Lung (tissue), 12 donors: ENCODE data around the gene CYP3A5. TPM values are rescaled to one million over a fixed set of nuclear protein-coding genes. Genes with fewer than 3 reads are reported as not detected.

Source experiments
- ATAC-seq: fragments of 200-7000 bp; cut with Tn5 transposase; one replicate; pipeline ENCODE4 v1.9.1; 2020; ENCODE audit warnings: moderate number of reproducible peaks; ENCODE audit not compliant: insufficient read depth, low FRiP score
- DNase-seq, 3 donors: peaks; one replicate each; pipeline ENCODE4 v3.0.0-alpha.2; 2013 to 2017
- H3K27ac ChIP-seq, 2 donors: one replicate each; pipeline ENCODE4 v1.5.1; 2013; ENCODE audit warnings: mild to moderate bottlenecking in 2 of 2, moderate library complexity in 2 of 2, control low read depth in 1 of 2, inconsistent platforms in 1 of 2, low read depth in 1 of 2, low read length in 1 of 2
- H3K27me3 ChIP-seq, 3 donors: one replicate each; pipeline ENCODE4 v1.5.1; 2013; ENCODE audit warnings: low read length in 2 of 3; ENCODE audit not compliant: control insufficient read depth in 3 of 3, insufficient read depth in 3 of 3
- H3K36me3 ChIP-seq, 4 donors: one replicate each; pipeline ENCODE4 v1.5.1; 2013; ENCODE audit warnings: low read length in 4 of 4, mild to moderate bottlenecking in 1 of 4, moderate library complexity in 1 of 4; ENCODE audit not compliant: control insufficient read depth in 4 of 4, insufficient read depth in 4 of 4
- H3K4me1 ChIP-seq, 5 donors: one replicate each; pipeline ENCODE4 v1.5.1; 2013; ENCODE audit warnings: low read length in 5 of 5, mild to moderate bottlenecking in 2 of 5, moderate library complexity in 1 of 5; ENCODE audit not compliant: control insufficient read depth in 5 of 5, insufficient read depth in 5 of 5
- H3K4me3 ChIP-seq: one replicate; pipeline ENCODE4 v1.5.1; 2013; ENCODE audit warnings: mild to moderate bottlenecking, control low read depth, moderate library complexity
- H3K9ac ChIP-seq, 2 donors: one replicate each; pipeline ENCODE4 v1.5.1; 2013; ENCODE audit warnings: low read length in 2 of 2, control low read depth in 1 of 2; ENCODE audit not compliant: insufficient read depth in 1 of 2
- H3K9me3 ChIP-seq, 4 donors: one replicate each; pipeline ENCODE4 v1.5.1; 2013; ENCODE audit warnings: low read length in 3 of 4, mild to moderate bottlenecking in 1 of 4, moderate library complexity in 1 of 4; ENCODE audit not compliant: control insufficient read depth in 4 of 4, insufficient read depth in 3 of 4
- CTCF ChIP-seq: IDR thresholded peaks from 2 replicates; pipeline ENCODE4 v1.5.1; 2012; ENCODE audit warnings: mild to moderate bottlenecking; ENCODE audit errors: control extremely low read depth, extremely low read depth
- WGBS, 2 donors: extraction: QIAGEN DNeasy Blood & Tissue Kit; methylation state at CpG; one replicate each; pipeline ENCODE4 v1.1.7; 2013; 5-methylcytosine and 5-hydroxymethylcytosine counted together
- polyA plus RNA-seq, 2 donors: library from polyadenylated mRNA; stranded (reverse); fragments of 200-250 nt; gene quantifications; one replicate each; pipeline ENCODE4 v1.2.1, GENCODE V29; 2013
- total RNA-seq, 2 donors: library from RNA; depleted of rRNA in 1 of 2; stranded (reverse); fragments of >200 nt in 1 of 2; gene quantifications; one replicate each; pipeline ENCODE4 v1.2.1, GENCODE V29; 2014 to 2021
- donor health status: control.
- donor health status: control.
- donor health status: Bipolar disorder and iron deficiency.
- donor health status: healthy.
- donor health status: DM: yes; HTN: yes; CAD: no.

CYP3A5 gene
- total and polyA plus RNA-seq, 4 donors: 2.2 to 26.3 (median 10.9) TPM

GRCh38 chr7:99709838-99710578, 30.2 kb upstream of the CYP3A5 start:
- ATAC-seq (no peak), DNase-seq (no peak)
- Histone ChIP-seq H3K9ac (no peak overlapping the region), H3K4me1 (no peaks in the 10 kb centered on the region), H3K27me3 (no peaks in the 10 kb centered on the region), H3K27ac (no peak overlapping the region), H3K36me3 (peaks cover 0 to 4% (median under 1%) of the 10 kb centered on the region in 4 donors), H3K4me3 (no peak overlapping the region), H3K9me3 (peaks cover 0 to 10% (median 5%) of the 10 kb centered on the region in 4 donors)
- 81 to 86% methylated on average over 2 of the region's 2 CpGs for WGBS, 2 donors
- TF ChIP-seq CTCF: no peak

- Histone ChIP-seq H3K9me3 (peaks cover 0 to 10% (median 4%) of the 10 kb centered on the region in 4 donors), H3K4me3 (no peak overlapping the region), H3K27ac (no peak overlapping the region), H3K27me3 (no peaks in the 10 kb centered on the region), H3K36me3 (peaks cover 0 to 4% (median under 1%) of the 10 kb centered on the region in 4 donors), H3K9ac (no peak overlapping the region), H3K4me1 (no peaks in the 10 kb centered on the region)
- WGBS, 2 donors: 91 to 96% methylated on average over 2 of the region's 2 CpGs
- no peak for TF ChIP-seq CTCF
- no peak for ATAC-seq
- DNase-seq: no peak
Observed at GRCh38 chr7:99709260-99709659, 29.5 kb upstream of the CYP3A5 start.

GRCh38 chr7:99707096-99707495, 27.3 kb upstream of the CYP3A5 start:
- Histone ChIP-seq H3K36me3 (peaks cover 0 to 4% (median 0%) of the 10 kb centered on the region in 4 donors), H3K9ac (no peak overlapping the region)

More at GRCh38 chr7:99707096-99707495, 27.3 kb upstream of the CYP3A5 start:
- peaks cover 0 to 10% (median 3%) of the 10 kb centered on the region in 4 donors for H3K9me3 ChIP-seq
- H3K4me3 ChIP-seq: no peak overlapping the region
- H3K27ac ChIP-seq: no peak overlapping the region
- ATAC-seq (no peak), DNase-seq (peak in 1 of 3 donors; percentile 14)
- WGBS, 2 donors: 58 to 77% methylated on average over 1 of the region's 1 CpG
- TF ChIP-seq CTCF: no peak
- no peaks in the 10 kb centered on the region for H3K27me3 ChIP-seq
- no peaks in the 10 kb centered on the region for H3K4me1 ChIP-seq
